HG03039 (cell line): ENCODE data around the gene DDX41.

Source experiments
- ATAC-seq: cut with Tn5 transposase; IDR thresholded peaks from one replicate; pipeline ENCODE4 v1.9.1; 2021; ENCODE audit warnings: mild to moderate bottlenecking, moderate library complexity; ENCODE audit not compliant: unreplicated experiment

DDX41 gene

GRCh38 chr5:177513500-177513899 is 3.3 kb downstream of the DDX41 start:
- ATAC-seq = no peak

DNA sequence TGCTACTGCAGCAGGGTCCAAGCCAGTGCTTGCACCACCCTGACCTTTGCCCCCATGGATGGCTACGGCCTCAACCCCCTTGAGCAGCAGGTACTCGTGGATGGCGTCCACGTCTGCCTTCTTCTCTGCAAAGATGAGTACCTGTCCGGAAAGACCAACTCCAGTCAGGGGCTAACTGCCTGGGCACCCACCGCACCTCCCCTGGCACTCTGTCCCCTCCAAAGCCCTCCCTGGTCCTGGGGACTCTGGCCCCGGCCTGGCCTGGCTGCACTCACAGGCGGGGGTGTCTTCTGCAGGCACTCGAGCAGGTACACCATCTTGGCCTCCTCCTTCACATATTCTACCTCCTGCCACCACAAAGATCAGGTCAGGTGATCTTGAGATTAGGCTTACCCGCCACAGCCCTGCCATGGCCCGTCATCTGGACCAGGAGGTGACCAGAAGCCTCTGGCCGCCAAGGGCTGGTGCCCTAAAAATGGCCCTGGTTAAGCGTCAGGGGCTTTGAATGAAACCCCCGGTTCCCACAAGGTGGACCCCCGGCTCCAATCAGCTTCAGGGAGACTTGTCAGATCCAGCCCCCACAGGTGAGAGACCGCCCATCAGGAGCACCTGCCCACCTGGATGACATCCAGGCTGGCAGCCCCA is 3.9 kb downstream of the DDX41 start:
- ATAC-seq = no peak

DNA sequence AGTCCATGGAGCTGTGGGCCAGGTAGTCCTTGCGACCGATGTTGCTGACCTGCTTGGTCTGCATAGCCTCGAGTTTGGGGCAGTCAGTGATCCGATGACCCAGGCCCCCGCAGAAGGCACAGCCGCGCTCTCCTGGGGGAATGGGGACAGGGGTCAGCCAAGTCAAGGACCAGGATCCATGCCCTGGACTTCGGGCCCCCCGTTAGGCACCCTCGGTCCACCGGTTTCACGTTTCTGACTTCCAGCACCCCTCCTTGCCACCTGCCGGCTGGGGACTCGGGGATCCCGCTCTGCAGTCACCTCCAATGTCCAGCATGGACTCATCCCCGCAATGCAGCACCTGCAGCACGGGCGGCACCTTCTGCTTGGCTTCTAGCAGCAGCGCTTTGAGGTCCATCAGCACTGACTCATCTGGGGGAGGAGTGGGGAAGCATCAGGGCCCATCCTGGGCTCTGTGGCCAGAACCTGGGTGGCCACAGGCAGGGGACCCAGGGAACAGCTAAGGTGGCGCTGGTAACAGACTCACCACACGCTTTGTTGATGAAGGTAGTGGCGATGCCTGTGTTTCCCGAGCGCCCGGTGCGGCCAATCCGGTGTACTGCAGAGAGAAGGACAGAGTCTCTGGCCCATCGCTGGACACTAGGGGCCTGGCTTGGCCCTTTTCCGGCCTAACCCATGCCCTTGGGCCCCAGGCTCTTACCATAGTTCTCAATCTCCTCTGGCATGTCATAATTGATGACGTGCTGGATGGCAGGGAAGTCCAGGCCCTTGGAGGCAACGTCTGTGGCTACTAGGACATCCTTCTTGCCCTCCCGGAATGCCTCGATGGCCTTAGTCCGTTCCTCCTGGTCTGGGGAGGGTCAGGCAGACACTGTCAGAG is 4.7 kb downstream of the DDX41 start:
- ATAC-seq = no peak

- no peak for ATAC-seq
These were observed 5.6 kb downstream of the DDX41 start for GRCh38 chr5:177511181-177511580.

DNA sequence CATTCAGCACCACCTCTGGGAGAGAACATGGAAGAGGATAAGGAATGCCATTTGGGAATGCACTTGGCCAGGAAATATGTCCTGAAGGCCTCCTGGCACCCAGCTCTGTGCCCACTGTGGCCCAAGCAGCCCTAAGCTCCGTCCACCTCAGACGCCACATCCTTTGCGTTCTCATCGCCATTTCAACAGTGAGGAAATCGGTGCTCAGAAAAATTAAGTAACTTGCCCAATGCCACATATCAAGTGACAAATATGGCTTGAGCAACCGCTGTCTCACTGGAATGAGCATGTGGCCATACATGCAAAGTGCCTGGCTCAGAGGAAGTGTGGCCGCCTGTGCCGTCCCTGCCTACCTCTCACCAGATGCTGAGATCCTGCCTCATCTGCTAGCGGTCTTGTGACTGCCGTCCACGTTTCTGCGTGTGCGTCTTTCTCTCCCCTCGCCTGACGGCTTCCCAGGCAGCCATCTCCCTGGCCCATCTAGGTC is 6.2 kb downstream of the DDX41 start:
- ATAC-seq = no peak

GRCh38 chr5:177509991-177510566 is 6.7 kb downstream of the DDX41 start:
- no peak for ATAC-seq

- no peak for ATAC-seq
These were observed 7.3 kb downstream of the DDX41 start, which contains the start of gene DOK3 for GRCh38 chr5:177509381-177509951. TSS of gene DOK3 (minus strand) at chr5:177509826. CDS start at chr5:177509540, 286 bp downstream.

DNA sequence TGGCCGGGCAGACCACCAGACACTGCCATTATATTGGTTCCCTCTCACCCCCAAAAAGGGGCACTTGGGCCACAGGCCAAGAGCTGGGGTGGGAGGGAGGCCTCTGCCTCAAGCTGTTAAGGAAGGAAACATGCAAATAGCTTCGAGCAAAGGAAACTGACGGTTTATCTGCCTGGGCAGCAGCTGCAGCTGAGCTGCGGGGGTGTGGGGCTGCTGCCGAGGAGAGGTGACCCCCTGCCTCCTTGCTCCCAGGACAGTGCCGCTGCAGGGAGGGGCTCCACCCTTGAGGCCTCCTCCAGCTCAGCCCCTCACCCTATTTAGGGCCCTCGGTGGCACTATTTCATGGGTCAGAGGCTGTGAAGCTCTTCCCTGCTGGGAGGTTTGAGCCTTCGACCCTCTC is 7.9 kb downstream of the DDX41 start:
- no peak for ATAC-seq

DNA sequence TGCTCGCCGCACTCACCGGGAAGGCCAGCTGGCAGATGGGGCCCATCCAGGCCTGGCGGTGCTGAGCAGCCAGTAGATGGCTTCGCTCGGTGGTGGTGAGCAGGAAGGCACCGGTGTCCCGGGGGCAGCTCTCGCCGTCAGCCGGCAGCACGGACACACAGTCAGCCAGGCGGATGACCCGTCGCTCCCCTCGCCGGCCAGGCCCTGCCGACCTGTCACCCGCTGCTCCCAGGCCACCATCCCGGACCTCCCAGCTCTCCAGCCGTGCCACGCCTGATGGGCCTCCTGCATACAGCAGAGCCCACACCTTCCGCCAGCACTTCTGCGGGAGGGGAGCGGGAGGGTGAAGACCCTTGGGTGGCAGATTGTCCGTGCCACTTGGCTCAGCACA is 8.5 kb downstream of the DDX41 start:
- ATAC-seq = no peak

GRCh38 chr5:177507596-177508220 is 9.1 kb downstream of the DDX41 start:
- no peak for ATAC-seq

DNA sequence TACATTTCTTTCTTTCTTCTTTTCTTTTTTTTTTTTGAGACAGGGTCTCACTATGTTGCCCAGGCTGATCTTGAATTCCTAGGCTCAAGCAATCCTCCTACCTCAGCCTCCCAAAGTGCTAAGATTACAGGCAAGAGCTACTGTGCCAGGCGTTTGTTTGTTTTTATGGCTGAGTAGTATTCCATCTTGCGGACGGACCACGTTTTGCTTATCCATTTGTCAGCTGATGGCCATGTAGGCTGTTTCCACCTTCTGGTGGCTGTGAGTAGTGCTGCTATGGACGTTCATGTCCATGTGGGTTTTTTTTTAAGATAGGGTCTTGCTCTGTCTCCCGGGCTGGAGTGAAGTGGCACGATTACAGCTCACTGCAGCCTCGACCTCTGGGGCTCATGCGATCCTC is 9.6 kb downstream of the DDX41 start:
- no peak for ATAC-seq

DNA sequence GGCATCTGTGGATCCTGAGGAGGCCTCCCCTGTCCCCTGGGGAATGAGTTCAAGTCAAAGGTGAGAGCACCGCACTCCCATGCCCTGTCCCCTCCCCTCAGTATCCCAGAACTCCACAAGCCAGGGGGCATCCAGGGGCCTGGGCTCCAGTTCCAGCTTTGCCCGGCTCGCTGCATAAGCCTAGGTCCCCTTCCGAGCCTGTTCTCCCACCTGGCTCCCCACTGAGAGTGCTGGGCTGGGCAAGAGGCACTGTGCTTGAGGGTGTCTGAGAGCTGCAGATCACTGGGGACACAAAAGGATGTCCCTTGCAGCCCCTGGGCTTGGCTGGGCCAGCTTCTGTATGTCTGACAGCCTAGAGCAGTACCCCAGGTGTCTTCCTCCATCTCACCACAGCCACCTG is 11.7 kb downstream of the DDX41 start:
- no peak for ATAC-seq

- ATAC-seq = no peak
These were observed 12.4 kb downstream of the DDX41 start for GRCh38 chr5:177504086-177505056.

DNA sequence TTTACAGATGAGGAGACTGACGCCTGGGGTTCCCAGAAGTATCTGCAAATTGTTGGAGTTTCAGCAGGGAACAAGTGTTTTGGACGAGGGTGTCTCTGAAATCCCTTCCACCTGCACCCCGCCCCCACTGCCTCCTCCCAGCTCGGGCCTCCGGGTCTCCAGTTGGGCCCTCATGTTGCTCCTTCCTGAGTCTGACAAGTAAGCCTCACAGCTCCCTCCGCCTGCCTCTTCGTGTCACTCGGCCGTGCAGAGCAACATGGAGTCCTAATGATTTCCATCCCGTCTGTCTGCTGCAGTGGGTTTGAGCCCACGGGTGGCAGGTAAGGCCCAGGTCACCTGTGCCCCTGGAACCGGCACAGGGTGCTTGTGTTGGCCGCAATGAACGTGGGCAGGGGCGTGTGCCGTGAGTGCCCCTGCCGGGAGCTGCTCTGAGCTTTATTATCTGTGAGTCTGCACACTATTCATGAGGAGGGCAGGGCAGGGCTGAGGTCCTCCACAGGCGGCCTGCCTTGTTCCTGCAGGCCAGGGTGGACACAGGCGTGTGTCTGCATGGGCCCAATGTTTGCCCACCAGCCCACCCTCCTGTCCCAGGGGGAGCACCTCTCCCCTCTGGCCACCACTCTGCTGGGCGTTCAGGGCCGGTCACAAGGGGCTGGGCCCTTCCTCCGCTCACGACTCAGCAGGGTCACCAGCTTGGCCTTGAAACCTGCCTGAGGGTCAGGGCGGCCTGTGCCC is 13.2 kb downstream of the DDX41 start:
- ATAC-seq = no peak

DNA sequence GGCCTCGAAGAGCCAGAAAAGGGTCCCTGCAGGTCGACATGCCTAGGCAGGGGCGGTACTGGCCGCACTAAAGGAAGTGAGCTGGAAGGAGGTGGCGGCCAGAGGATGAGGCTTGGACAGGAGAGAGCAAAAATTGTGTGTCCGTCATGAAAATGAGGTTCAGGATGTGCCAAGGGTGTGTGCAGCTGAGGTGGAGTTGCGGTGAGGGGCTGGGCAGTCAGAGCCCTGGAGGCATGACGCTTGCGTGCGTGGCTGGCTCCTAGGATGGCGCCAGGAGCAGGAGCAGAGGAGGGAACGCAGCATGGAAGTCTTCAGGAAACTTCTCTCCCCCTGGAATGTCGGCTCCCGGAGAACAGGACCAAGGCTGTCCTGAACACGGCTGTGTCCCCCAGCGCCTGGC is 13.9 kb downstream of the DDX41 start:
- ATAC-seq = no peak

- no peak for ATAC-seq
These were observed 14.7 kb downstream of the DDX41 start for GRCh38 chr5:177501874-177502678.

GRCh38 chr5:177500685-177501522 is 15.9 kb downstream of the DDX41 start:
- ATAC-seq = no peak
